ENCODE measurements around the gene CDK2.

CDK2 gene

DNA sequence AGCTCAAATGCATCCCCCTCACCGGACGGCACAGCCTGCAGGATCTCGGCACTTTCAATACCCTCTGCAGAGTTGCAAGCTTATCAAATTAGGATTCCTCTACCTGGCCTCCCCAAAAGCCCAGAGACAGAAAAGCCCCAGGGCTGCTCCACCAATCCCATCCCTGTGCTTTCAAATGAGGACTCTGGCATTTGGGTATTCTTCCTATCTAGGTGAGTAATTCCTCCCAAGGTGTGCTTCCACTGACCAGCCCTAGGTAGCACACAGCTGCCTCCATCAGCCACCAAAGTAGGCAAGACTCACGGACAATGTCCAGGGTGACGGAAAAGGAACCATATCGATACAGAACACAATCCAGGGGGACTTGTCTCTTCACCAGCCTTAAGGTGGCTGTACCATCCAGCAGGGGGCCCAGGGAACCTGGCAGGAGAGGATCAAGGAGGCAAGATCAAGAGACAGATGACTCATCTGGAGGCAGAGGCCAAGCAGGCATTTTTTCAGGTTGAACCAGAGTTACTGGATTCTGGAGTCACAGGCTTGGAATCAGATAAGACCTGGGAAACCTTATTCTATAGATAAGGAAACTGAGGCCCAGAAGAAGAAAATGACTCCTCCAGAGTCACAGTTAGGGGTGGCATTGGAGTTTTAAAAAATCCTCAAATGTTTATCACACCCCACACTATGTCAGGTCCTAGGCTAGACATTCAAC, 10.7 kb upstream of the CDK2 start:
- Histone ChIP-seq H3K79me2 (ENCODE audit: low read length) (no peaks in the 10 kb centered on the region), H4K20me1 (ENCODE audit: insufficient read depth, low read length) (no peaks in the 10 kb centered on the region), H3K27me3 (ENCODE audit: low read depth, low read length) (0 out of 2 replicates have a peak, but pooled peaks cover 5% of the 10 kb centered on the region), H2AFZ (ENCODE audit: low read depth, low read length) (no peak overlapping the region), H3K36me3 (replicated peaks; ENCODE audit: low read depth, low read length) (no peaks in the 10 kb centered on the region), H3K4me1 (ENCODE audit: low read length) (peaks cover 6% of the 10 kb centered on the region), H3K4me2 (ENCODE audit: low read length) (no peak overlapping the region), H3K4me3 (ENCODE audit: low read length) (no peak overlapping the region), H3K9ac (ENCODE audit: low read length) (no peak overlapping the region), H3K9me3 (ENCODE audit: insufficient read depth, low read length) (no peaks in the 10 kb centered on the region), H3K27ac (ENCODE audit: low read length) (no peak overlapping the region)
- TF ChIP-seq EZH2phosphoT487 (IDR thresholded peaks at IDR 0.05; ENCODE audit: low read depth), result no peak
- TF ChIP-seq, protein P1, sequence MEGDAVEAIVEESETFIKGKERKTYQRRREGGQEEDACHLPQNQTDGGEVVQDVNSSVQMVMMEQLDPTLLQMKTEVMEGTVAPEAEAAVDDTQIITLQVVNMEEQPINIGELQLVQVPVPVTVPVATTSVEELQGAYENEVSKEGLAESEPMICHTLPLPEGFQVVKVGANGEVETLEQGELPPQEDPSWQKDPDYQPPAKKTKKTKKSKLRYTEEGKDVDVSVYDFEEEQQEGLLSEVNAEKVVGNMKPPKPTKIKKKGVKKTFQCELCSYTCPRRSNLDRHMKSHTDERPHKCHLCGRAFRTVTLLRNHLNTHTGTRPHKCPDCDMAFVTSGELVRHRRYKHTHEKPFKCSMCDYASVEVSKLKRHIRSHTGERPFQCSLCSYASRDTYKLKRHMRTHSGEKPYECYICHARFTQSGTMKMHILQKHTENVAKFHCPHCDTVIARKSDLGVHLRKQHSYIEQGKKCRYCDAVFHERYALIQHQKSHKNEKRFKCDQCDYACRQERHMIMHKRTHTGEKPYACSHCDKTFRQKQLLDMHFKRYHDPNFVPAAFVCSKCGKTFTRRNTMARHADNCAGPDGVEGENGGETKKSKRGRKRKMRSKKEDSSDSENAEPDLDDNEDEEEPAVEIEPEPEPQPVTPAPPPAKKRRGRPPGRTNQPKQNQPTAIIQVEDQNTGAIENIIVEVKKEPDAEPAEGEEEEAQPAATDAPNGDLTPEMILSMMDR (IDR thresholded peaks at IDR 0.05; ENCODE audit: low read depth, low read length), result peak; percentile 19; the same call in 1 of the 2 replicates

GRCh38 chr12:55957106-55957859, 9.3 kb upstream of the CDK2 start:
- no peaks in the 10 kb centered on the region for H3K9me3 ChIP-seq (ENCODE audit: insufficient read depth, low read length)
- H3K27me3 ChIP-seq (ENCODE audit: low read depth, low read length), result 0 out of 2 replicates have a peak, but pooled peaks cover 5% of the 10 kb centered on the region
- no peak overlapping the region for H3K9ac ChIP-seq (ENCODE audit: low read length)
- H4K20me1 ChIP-seq (ENCODE audit: insufficient read depth, low read length), result no peaks in the 10 kb centered on the region
- peaks cover 6% of the 10 kb centered on the region for H3K4me1 ChIP-seq (ENCODE audit: low read length)
- H3K27ac ChIP-seq (ENCODE audit: low read length), result no peak overlapping the region
- no peaks in the 10 kb centered on the region for H3K36me3 ChIP-seq (replicated peaks; ENCODE audit: low read depth, low read length)
- TF ChIP-seq, protein P1 (IDR thresholded peaks at IDR 0.05; ENCODE audit: low read depth, low read length), result no peak
- TF ChIP-seq EZH2phosphoT487 (IDR thresholded peaks at IDR 0.05; ENCODE audit: low read depth), result no peak
- no peaks in the 10 kb centered on the region for H3K79me2 ChIP-seq (ENCODE audit: low read length)
- no peak overlapping the region for H2AFZ ChIP-seq (ENCODE audit: low read depth, low read length)
- no peak overlapping the region for H3K4me3 ChIP-seq (ENCODE audit: low read length)
- H3K4me2 ChIP-seq (ENCODE audit: low read length), result no peak overlapping the region

GRCh38 chr12:55963760-55964159, 2.9 kb upstream of the CDK2 start:
- Histone ChIP-seq H3K27ac (ENCODE audit: low read length) (no peak overlapping the region), H3K4me2 (ENCODE audit: low read length) (no peak overlapping the region), H3K9me3 (ENCODE audit: insufficient read depth, low read length) (no peaks in the 10 kb centered on the region), H2AFZ (ENCODE audit: low read depth, low read length) (no peak overlapping the region), H3K79me2 (ENCODE audit: low read length) (peaks cover 13% of the 10 kb centered on the region), H4K20me1 (ENCODE audit: insufficient read depth, low read length) (no peaks in the 10 kb centered on the region), H3K36me3 (replicated peaks; ENCODE audit: low read depth, low read length) (peaks cover 9% of the 10 kb centered on the region), H3K4me3 (ENCODE audit: low read length) (no peak overlapping the region), H3K9ac (ENCODE audit: low read length) (no peak overlapping the region), H3K4me1 (ENCODE audit: low read length) (peaks cover 20% of the 10 kb centered on the region), H3K27me3 (ENCODE audit: low read depth, low read length) (no peaks in the 10 kb centered on the region)
- no peak for TF ChIP-seq EZH2phosphoT487 (IDR thresholded peaks at IDR 0.05; ENCODE audit: low read depth)
- TF ChIP-seq, protein P1 (IDR thresholded peaks at IDR 0.05; ENCODE audit: low read depth, low read length), result no peak

DNA sequence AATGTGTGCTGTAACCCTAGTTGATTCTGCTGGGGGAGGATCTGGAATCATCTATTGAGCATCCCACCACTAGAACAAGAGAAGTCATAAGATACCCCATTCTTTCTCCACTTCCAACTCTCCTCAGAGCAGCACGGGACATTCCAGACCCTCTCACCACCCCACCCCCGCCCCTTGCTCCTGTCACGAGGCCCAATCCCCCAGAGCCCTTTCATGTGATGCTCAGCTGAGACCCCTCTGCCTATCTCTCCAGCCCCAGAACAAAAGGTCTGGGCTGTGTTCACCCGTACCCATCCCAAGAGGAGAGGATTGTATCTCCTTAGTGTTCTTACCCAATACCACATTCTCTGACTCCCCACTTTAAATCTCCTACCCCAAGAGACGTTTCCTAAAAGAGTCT, 1.4 kb upstream of the CDK2 start:
- no peaks in the 10 kb centered on the region for H3K9me3 ChIP-seq (ENCODE audit: insufficient read depth, low read length)
- no peak overlapping the region for H3K4me2 ChIP-seq (ENCODE audit: low read length)
- H3K36me3 ChIP-seq (replicated peaks; ENCODE audit: low read depth, low read length), result peaks cover 16% of the 10 kb centered on the region
- no peaks in the 10 kb centered on the region for H4K20me1 ChIP-seq (ENCODE audit: insufficient read depth, low read length)
- no peak overlapping the region for H3K27ac ChIP-seq (ENCODE audit: low read length)
- no peak overlapping the region for H2AFZ ChIP-seq (ENCODE audit: low read depth, low read length)
- no peak overlapping the region for H3K9ac ChIP-seq (ENCODE audit: low read length)
- TF ChIP-seq EZH2phosphoT487 (IDR thresholded peaks at IDR 0.05; ENCODE audit: low read depth), result no peak
- TF ChIP-seq, protein P1 (IDR thresholded peaks at IDR 0.05; ENCODE audit: low read depth, low read length), result no peak
- H3K4me1 ChIP-seq (ENCODE audit: low read length), result peaks cover 25% of the 10 kb centered on the region
- no peaks in the 10 kb centered on the region for H3K27me3 ChIP-seq (ENCODE audit: low read depth, low read length)
- H3K4me3 ChIP-seq (ENCODE audit: low read length), result no peak overlapping the region
- peaks cover 13% of the 10 kb centered on the region for H3K79me2 ChIP-seq (ENCODE audit: low read length)

All from OCI-LY3 (cell line).